Nephron progenitor cell (in vitro differentiated cells): ENCODE data around the gene NBEAL2.

ENCODE experiments used
- DNase-seq: peaks from one replicate; pipeline ENCODE4 v3.0.0; 2021
- H3K27ac Mint-ChIP-seq: 2 replicates; pipeline ENCODE4 v1.8.0; 2021; ENCODE audit warnings: mild to moderate bottlenecking, moderate library complexity, mixed read lengths
- H3K27me3 Mint-ChIP-seq: 2 replicates; pipeline ENCODE4 v1.8.0; 2021; ENCODE audit warnings: mild to moderate bottlenecking, low read depth, mixed read lengths; ENCODE audit not compliant: poor library complexity
- H3K36me3 Mint-ChIP-seq: 2 replicates; pipeline ENCODE4 v1.8.0; 2021; ENCODE audit warnings: low read depth, mixed read lengths
- H3K4me1 Mint-ChIP-seq: 2 replicates; pipeline ENCODE4 v1.8.0; 2021; ENCODE audit warnings: mixed read lengths
- H3K4me3 Mint-ChIP-seq: 2 replicates; pipeline ENCODE4 v1.8.0; 2021; ENCODE audit warnings: mild to moderate bottlenecking, moderate library complexity, mixed read lengths
- H3K9me3 Mint-ChIP-seq: 2 replicates; pipeline ENCODE4 v1.8.0; 2021; ENCODE audit warnings: mild to moderate bottlenecking, moderate library complexity, mixed read lengths
- CTCF ChIP-seq: fragments of 200-600 bp; sonication (generic); IDR thresholded peaks from 2 replicates; pipeline ENCODE4 v1.5.0; 2021; ENCODE audit warnings: antibody characterized with exemption

NBEAL2 gene

DNA sequence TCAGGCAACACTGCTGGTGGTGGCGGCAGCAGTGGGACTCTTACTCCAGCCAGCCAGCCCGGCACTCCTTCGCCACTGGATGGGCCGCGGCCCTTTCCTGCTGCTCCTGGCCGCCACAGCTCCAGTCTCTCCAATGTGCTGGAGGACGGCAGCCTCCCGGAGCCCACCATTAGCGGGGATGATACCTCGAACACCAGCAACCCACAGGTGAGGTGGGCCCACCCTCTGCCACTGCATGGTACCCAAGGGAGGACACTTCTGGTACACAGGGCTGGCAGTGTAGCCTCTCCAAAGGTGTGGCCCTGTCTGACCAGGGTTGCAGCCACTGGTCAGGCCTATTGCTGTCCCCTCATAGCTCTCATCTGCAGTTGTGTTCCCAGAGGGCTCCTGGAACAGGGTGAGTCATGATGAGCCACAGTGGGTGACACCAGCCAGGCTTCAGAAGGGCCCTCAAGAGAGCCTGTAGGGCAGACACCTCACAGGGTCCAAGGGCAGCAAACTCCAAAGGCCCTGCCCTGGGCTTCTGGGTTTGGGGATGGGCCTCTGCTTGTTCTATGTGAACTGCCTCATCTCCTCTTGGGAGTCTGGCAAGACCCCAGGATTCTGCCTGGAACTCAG lies 20.8 kb downstream of the NBEAL2 start:
- no peak for TF ChIP-seq CTCF

DNA sequence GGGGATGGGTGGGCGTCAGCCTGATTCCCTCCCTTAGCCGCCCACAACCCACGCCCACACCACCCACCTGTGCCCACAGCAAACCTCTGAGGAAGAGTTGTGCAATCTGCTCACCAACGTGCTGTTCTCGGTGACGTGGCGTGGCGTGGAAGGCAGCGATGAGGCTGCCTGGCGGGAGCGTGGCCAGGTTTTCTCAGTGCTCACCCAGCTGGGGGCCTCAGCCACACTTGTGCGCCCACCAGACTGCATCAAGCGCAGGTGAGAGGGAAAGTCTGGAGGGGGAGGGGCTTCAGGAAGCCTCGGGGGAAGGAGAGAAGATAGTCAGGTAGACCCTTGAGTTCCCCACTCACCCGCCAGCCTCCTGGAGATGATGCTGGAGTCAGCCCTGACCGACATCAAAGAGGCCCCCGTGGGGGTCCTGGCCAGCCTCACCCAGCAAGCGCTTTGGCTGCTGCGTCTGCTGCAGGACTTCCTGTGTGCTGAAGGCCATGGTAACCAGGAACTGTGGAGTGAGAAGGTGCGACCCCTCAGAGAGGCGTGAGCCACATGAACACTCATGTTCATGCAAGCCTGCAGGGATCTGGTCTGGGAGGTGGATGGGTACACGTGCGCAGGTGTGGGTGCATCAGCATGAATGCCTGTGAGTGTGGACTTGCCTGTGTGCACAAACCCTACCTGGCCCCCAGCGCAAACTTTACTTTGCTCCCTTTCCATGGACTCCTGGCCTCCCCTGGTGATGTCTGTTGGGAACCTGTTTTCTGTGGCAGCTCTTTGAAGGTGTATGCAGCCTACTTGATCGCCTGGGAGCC lies 21.7 kb downstream of the NBEAL2 start:
- Mint-ChIP-seq H3K36me3 (no peaks in the 10 kb centered on the region), H3K9me3 (no peaks in the 10 kb centered on the region), H3K27ac (no peak overlapping the region), H3K4me1 (peaks cover 15% of the 10 kb centered on the region), H3K27me3 (peaks cover 6% of the 10 kb centered on the region), H3K4me3 (no peak overlapping the region)
- TF ChIP-seq CTCF = no peak
- DNase-seq = no peak

More for the DNA sequence above, 20.8 kb downstream of the NBEAL2 start:
- H3K9me3 Mint-ChIP-seq = no peaks in the 10 kb centered on the region
- no peak overlapping the region for H3K4me3 Mint-ChIP-seq
- H3K27ac Mint-ChIP-seq = peak overlapping the region; percentile 25
- H3K36me3 Mint-ChIP-seq = no peaks in the 10 kb centered on the region
- peaks cover 3% of the 10 kb centered on the region for H3K27me3 Mint-ChIP-seq
- DNase-seq = no peak
- peaks cover 15% of the 10 kb centered on the region for H3K4me1 Mint-ChIP-seq

DNA sequence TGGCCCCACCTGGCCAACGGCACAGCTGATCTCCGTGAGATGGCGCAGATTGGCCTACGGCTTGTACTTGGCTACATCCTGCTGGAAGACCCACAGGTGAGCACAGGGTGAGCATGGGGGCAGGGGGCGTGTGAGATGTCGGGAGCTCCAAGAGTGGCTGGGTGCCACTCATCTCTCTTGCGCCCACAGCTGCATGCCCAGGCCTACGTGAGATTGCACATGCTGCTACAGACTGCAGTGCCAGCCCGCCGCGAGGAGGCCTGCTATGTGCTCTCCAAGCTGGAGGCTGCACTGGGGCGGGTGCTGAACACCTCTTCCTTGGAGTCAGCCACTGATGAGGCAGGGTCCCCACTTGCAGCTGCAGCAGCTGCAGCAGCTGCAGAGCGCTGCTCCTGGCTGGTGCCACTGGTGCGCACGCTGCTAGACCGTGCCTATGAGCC lies 22.3 kb downstream of the NBEAL2 start:
- Mint-ChIP-seq H3K9me3 (no peaks in the 10 kb centered on the region), H3K4me3 (no peak overlapping the region), H3K36me3 (no peaks in the 10 kb centered on the region), H3K4me1 (peaks cover 14% of the 10 kb centered on the region), H3K27ac (no peak overlapping the region), H3K27me3 (peaks cover 6% of the 10 kb centered on the region)
- no peak for TF ChIP-seq CTCF
- no peak for DNase-seq

DNA sequence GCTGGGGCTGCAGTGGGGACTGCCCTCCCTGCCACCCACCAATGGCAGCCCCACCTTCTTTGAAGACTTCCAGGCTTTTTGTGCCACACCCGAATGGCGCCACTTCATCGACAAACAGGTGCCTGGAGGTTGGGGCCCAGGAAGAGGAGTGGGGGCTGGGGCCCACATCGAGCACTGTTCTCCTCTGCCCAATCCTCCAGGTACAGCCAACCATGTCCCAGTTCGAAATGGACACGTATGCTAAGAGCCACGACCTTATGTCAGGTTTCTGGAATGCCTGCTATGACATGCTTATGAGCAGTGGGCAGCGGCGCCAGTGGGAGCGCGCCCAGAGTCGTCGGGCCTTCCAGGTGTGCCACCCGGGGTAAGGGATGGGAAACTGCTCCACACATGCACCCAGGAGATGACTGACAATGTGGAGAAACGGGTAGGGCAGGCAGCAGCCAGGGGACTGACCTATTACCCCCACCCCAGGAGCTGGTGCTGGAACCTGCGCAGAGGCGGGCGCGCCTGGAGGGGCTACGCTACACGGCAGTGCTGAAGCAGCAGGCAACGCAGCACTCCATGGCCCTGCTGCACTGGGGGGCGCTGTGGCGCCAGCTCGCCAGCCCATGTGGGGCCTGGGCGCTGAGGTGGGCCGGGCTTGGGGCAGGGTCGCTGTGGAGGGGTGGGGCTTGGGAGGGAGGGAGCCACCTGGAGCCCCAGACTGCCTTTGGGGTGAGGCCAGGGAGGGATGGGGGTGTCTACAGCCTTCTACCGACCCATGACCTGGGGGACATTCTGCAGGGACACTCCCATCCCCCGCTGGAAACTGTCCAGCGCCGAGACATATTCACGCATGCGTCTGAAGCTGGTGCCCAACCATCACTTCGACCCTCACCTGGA lies 22.9 kb downstream of the NBEAL2 start:
- H3K27ac Mint-ChIP-seq = no peak overlapping the region
- H3K9me3 Mint-ChIP-seq = no peaks in the 10 kb centered on the region
- H3K27me3 Mint-ChIP-seq = peaks cover 6% of the 10 kb centered on the region
- peaks cover 9% of the 10 kb centered on the region for H3K4me1 Mint-ChIP-seq
- TF ChIP-seq CTCF = no peak
- peak; percentile 36 for DNase-seq
- H3K36me3 Mint-ChIP-seq = no peaks in the 10 kb centered on the region
- H3K4me3 Mint-ChIP-seq = no peak overlapping the region

DNA sequence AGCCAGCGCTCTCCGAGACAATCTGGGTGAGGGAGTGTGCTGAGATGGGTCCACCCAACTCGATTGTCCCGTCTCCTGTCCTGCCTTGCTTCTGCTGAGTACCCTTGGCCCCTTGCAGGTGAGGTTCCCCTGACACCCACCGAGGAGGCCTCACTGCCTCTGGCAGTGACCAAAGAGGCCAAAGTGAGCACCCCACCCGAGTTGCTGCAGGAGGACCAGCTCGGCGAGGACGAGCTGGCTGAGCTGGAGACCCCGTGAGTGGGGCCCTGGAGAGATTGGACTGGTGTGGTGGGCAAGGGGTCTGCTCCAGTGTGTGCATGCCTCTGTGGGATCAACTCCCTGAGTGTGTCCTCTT lies 23.6 kb downstream of the NBEAL2 start:
- Mint-ChIP-seq H3K9me3 (no peaks in the 10 kb centered on the region), H3K27me3 (peaks cover 6% of the 10 kb centered on the region), H3K36me3 (no peaks in the 10 kb centered on the region), H3K4me1 (peaks cover 8% of the 10 kb centered on the region), H3K4me3 (no peak overlapping the region), H3K27ac (no peak overlapping the region)
- no peak for TF ChIP-seq CTCF
- DNase-seq = no peak
